HG03378 (cell line): ENCODE measurements around the gene CCDC7.
"Not testable (repeated sequence)": the region's sequence is repeated elsewhere in the genome, so short reads cannot be mapped to it uniquely, and the experiment has no call there.

Experiments used
- ATAC-seq: cut with Tn5 transposase; IDR thresholded peaks from one replicate; pipeline ENCODE4 v1.9.1; 2021; ENCODE audit warnings: mild to moderate bottlenecking, moderate library complexity; ENCODE audit not compliant: unreplicated experiment

The CCDC7 gene

DNA sequence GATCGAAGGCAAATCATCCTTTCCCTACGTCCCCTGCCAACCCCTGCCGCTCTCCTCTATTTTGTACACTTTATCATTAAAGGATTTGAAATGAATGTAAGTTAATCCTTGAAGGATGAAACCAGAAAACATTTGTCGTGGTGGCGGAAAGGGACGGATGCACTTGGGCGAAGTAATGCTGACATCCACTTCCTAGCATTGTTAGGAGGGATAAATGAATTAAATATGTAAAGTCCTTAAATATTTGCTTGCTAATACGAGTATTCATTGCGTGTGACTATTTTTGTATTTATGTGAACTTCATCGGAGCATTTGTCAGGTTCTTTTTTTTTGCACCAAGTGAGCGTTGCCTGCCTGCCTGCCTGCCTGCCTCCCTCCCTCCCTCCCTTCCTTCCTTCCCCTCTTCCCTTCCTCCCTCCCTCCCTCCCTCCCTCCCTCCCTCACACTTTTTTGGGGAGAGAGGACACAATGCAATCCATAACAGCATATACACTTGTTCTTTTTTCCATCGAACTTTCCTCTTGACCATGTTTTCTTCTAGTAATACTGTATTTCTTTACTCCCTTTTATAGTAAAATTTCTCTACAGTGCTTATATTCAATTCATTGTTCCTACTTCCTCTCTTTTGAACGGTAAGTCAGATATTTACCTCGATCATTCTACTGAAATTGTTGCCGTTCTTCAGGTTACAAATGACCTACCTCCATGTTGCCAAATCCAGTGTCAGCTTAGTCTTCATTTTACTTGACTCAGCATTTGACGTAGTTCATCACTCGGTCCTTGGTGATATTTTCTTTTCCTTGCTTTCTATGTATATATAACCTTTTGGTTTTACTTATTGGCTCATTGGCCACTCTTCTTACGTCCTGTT lies 831 bp downstream of the CCDC7 start:
- ATAC-seq, result no peak

DNA sequence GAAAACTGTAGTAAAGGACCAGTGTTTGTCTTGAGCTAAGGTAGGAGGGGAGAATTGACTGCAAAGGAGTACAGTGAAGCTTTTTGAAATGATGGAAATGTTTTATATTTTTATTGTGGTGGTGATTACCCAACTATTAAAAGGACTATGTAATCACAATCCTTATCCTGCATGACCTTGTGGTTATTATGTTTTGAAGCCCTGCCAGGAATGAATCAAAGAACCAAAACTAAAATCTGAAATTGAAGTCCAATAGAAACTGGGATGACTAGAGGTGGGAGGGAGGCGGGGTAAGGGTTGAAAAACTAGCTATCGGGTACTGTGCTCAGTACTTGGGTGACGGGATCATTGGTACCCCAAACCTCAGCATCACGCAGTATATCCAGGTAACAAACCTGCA lies 8.2 kb downstream of the CCDC7 start:
- ATAC-seq, result no peak

DNA sequence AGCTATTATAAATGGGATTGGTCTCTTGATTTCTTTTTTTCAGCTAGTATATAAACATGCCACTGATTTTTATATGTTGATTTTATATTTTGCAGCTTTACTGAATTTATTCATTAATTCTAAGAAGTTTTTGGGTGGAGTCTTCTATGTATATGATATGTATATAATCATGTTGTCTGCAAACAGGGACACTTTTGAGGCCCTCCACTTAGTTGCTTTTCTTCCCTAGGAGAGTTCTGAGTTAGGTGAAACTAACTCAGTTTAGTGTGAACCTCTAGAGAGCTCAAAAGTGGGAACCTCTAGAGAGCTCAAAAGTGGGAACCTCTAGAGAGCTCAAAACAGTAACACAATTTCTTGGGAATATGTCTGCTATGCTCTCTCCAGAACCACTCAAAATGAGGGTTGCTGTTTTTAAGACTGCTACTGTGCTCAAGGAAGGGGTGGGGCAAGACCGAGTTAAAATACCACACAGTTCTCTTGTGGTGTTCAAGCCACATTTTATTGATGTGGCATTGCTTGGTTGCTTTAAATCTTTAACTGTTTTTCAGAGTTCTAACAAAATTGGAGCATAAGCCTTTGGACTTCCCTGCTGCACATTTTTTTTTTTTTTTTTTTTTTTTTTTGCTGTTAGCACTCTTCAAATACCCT lies 13.2 kb downstream of the CCDC7 start:
- no peak for ATAC-seq

DNA sequence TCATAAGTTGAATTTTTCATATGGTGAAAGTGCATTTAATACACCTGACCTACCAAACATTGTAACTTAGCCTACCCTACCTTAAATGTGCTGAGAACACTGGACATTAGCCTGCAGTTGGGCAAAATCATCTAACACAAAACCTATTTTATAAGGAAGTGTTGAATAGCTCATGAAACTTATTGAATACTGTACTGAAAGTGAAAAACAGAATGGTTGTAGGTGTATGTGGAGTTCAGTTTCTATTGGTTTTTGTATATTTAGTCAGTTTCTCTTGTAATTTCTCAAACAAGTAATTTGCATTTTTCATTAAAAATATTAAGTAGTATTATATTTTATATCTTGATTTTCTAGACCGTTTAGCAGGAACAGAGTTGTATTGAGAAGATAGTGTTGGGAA lies 15.3 kb downstream of the CCDC7 start:
- no peak for ATAC-seq

DNA sequence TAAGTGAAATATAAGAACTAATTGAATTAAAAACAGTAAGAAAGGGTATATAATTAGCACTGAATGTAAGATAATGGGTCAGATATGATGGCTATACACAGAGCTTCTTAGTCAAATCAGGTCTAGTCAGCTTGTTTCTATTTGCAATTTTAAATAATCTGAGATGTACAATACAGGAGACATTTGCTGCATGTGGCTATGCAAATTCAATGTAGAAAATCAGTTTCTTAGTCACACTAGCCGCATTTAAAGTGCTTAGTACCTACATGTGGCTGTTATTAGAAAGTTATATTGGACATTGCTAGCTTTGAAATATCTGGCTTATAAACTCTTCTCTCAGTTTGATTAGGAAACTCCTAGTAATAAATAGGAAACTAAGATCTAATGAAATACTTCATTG lies 25.3 kb downstream of the CCDC7 start:
- peak; percentile 51 for ATAC-seq

DNA sequence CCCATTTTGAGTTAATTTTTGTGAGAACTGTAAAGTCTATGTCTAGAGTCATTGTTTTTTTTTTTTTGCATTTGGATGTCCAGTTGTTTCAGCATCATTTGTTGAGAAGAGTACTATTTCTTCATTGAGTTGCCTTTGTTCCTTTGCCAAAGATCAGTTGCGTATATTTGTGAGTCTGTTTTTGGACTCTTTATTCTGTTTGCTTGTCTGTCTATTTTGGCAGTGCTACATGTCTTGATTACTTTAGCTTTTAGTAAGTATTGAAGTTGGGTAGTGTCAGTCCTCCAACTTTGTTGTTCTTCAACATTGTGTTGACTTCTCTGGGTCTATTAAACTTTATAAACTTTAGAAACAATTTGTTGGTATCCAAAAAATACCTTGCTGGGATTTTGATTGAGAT lies 31.6 kb downstream of the CCDC7 start:
- ATAC-seq, result no peak

DNA sequence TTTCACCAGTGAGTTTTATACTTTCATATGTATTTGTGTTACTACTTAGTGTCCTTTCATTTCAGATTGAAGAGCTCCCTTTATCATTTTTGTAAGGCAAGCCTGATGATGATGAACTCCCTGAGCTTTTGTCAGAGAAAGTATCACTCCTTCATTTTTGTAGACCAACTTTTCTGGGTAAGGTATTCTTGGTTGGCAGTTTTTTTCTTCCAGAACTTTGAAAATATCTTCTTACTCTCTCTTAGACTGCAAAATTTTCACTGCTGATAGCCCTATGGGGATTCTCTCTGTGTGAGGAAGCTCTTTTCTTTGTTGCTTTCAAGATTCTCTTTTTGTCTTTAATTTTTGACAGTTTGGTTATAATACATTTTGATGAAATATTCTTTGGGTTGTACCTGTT lies 35.7 kb downstream of the CCDC7 start:
- ATAC-seq, result no peak

DNA sequence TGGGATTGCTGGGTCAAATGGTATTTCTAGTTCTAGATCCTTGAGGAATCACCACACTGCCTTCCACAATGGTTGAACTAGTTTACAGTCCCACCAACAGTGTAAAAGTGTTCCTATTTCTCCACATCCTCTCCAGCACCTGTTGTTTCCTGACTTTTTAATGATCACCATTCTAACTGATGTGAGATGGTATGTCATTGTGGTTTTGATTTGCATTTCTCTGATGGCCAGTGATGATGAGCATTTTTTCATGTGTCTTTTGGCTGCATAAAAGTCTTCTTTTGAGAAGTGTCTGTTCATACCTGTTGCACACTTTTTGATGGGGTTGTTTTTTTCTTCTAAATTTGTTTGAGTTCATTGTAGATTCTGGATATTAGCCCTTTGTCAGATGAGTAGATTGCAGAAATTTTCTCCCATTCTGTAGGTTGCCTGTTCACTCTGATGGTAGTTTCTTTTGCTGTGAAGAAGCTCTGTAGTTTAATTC lies 37.1 kb downstream of the CCDC7 start:
- not testable (repeated sequence) for ATAC-seq

DNA sequence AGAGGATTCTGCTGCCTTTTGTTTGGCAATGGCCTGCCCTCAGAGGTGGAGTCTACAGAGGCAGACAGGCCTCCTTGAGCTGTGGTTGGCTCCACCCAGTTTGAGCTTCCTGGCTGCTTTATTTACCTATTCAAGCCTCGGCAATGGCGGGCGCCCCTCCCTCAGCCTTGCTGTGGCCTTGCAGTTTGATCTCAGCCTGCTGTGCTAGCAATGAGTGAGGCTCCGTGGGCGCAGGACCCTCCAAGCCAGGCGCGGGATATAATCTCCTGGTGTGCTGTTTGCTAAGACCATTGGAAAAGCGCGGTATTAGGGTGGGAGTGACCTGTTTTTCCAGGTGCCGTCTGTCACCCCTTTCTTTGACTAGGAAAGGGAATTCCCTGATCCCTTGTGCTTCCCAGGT lies 42.1 kb downstream of the CCDC7 start:
- not testable (repeated sequence) for ATAC-seq

DNA sequence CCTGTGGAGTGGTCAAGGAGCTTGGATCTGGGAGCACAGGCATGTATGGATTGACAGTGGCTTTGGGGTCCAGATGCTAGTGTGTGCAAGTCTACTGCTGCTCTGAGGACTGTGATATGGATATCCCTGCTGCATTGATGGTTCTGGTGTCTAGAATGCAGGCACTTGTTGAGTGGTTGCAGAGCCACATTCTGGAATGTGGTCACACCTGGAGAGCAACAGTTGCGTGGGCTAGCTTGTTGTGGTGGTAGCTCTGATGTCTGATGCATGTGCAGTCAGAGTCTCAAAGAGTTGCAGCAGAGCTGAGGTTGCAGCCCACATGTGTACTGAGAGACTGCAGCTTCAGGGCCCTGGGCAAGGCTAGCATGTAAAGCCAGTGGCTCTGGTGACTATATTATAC lies 43.2 kb downstream of the CCDC7 start:
- ATAC-seq, result no peak

DNA sequence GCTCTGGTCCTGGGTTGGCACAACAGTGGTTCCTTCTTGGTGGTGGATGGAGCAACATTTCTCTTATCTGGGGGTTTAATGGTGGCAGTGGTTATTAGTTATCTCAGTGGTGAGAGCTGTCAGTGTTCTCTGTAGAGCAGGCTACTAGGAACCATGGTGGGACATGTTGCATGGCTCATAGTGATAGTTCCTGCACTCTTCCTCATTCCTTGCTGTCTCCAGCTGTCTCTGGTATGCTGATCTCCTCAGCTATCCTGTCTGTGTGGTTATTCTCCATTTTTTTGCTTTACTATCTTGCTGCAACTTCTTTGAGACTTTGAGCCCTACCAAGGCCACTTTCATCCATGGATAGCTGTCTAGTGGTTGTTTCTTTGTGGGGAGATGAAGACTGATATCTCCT lies 44.0 kb downstream of the CCDC7 start:
- ATAC-seq, result no peak

DNA sequence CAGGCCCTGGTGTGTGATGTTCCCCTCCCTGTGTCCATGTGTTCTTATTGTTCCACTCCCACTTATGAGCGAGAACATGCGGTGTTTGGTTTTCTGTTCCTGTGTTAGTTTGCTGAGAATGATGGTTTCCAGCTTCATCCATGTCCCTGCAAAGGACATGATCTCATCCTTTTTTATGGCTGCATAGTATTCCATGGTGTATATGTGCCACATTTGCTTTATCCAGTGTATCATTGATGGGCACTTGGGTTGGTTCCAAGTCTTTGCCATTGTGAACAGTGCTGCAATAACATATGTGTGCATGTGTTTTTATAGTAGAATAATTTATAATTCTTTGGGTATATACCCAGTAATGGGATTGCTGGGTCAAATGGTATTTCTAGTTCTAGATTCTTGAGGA lies 48.6 kb downstream of the CCDC7 start:
- ATAC-seq, result not testable (repeated sequence)

DNA sequence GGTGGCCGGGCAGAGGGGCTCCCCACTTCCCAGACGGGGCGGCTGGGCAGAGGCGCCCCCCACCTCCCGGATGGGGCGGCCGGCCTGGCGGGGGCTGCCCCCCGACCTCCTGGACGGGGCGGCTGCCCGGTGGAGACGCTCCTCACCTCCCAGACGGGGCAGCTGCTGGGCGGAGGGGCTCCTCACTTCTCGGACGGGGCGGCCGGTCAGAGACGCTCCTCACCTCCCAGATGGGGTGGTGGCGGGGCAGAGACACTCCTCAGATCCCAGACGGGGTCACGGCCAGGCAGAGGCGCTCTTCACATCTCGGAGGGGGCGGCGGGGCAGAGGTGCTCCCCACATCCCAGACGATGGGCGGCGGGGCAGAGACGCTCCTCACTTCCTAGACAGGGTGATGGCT lies 54.2 kb downstream of the CCDC7 start:
- not testable (repeated sequence) for ATAC-seq

DNA sequence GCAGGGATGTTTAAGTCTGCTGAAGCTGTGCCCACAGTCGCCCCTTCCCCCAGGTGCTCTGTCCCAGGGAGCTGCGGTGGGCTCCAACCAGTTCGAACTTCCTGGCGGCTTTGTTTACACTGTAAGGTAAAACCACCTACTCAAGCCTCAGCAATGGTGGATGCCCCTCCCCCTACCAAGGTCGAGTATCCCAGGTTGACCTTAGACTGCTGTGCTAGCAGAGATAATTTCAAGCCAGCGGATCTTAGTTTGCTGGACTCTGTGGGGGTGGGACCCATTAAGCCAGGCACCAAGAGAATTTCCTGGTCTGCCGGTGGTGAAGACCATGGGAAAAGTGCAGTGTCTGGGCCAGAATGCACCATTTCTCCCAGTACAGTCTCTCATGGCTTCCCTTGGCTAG lies 56.0 kb downstream of the CCDC7 start:
- ATAC-seq, result no peak

DNA sequence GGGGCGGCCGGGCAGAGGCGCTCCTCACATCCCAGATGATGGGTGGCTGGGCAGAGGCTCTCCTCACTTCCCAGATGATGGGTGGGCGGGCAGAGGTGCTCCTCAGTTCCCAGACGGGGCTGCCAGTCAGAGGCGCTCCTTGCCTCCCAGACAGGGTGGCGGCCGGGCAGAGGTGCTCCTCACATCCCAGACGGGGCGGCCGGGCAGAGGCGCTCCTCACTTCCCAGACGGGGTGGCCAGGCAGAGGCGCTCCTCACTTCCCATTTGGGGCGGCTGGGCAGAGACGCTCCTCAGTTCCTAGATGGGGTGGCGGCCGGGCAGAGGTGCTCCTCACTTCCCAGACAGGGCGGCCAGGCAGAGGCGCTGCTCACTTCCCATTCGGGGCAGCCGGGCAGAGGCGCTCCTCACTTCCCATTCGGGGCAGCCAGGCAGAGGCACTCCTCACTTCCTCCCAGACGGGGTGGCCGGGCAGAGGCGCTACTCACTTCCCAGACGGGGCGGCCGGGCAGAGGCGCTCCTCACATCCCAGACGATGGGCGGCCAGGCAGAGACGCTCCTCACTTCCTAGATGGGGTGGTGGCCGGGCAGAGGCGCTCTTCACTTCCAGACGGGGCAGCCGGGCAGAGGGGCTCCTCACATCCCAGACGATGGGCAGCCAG lies 60.0 kb downstream of the CCDC7 start:
- not testable (repeated sequence) for ATAC-seq

DNA sequence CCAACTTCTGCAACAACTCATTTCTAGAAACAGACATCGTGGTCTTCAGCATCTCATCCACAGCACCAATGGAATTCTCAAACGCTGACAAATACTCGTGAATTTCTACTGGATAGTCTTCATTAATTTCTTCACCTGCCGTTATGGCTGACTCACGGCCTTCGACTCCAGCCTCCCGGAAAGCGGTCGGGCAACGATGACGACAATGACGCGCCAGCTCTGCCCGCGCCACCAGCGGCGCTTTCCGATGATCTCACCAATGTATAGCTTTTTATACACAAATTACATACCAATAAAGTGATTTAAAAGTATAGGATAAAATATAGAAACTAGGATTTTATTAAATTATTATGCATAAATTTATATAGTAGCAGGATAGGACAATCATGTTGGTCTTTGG lies 65.7 kb downstream of the CCDC7 start:
- ATAC-seq, result no peak

DNA sequence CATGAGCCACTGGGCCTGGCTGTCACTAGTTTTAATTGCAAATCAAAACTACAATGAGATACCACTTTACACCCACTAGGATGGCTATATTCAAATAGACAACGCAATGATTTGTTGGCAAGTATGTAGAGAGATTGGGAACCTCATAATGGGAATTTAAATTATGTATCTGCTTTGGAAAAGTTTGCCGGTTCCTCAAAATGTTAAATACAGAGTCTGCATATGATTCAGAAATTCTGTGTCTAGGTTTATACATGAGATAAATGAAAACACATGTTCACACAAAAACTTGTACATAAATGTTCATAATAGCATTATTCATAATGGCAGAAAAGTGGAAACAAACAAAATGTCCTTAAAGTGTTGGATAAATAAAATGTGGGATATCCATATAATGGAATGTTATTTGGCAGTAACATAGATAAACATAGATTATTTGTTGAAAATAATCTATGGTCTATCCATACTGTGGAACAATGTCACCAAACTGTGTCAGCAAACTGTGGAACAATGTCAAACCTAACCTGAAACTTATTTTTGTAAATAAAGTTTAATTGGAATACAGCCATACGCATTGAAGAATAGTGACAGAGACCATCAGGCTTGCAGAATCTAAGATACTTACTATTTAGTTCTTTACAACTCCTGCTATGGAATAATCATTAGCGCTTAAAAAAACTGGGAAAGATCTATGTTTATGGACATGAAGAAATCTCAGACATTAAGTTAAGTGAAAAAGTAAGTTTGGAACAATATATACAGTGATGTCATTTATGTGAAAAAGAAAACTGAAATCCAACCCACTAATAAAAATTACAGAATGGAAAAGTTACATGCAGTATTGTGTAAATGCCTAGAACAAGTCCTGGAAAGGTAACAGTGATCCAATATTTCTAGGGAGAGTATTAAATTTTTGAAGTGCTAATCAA lies 70.9 kb downstream of the CCDC7 start:
- ATAC-seq, result no peak

DNA sequence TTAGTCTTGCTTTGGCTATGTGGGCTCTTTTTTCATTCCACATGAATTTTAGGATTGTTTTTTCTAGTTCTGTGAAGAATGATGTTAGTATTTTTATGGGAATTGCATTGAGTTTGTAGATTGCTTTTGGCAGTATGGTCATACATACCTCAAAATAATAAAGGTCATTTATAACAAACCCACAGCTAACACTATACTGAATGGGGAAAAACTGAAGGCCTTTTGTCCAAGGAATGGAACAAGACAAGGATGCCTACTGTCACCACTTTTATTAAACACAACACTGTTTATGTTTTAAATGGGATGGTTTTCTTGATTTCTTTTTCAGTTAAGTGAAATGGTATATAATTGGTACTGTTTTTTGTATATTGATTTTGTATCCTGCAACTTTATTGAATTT lies 84.3 kb downstream of the CCDC7 start:
- no peak for ATAC-seq

DNA sequence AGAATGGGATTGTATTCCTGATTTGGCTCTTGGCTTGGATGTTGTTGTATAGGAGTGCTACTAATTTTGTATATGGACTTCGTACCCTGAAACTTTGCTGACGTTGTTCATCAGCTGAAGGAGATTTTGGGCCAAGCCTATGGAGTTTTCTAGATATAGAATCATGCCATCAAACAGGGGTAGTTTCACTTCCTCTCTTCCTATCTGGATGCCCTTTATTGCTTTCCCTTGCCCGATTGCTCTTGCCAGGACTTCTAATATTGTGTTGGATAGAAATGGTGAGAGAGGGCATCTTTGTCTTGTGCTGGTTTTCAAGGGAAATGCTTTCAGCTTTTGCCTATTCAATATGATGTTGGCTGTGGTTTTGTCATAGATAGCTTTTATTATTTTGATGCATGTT lies 92.3 kb downstream of the CCDC7 start:
- no peak for ATAC-seq

DNA sequence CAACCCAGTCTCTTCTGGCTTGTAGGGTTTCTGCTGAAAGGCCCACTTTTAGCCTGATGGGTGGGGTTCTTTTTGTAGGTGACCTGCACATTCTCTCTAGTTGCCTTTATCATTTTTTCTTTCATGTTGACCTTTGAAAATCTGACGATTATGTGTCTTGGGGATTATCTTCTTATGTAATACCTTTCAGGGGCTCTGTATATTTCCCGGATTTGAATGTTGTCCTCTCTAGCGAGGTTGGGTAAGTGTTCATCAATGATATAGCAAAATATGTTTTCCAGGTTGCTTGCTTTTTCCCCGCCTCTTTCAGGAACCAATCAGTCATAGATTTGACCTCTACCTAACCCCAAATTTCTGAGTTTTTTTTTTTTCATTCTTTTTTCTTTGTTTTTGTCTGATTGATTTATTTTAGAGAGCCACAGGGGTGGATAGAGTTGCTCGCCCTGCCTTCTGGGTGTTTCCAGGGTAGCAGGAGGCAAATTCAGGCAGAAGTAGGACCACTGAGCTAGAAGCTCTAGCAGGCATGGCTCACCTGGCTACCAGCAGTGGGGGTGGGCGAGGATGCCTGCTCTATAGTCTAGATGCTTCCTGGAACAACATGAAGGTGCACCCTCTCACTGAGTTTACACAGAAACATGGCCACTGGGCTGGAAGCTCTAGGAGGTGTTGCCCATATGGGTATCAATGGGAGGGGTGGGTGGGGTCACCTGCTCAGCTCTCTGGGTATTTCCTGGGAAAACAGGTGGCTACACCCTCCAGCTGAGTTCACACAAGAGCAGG lies 94.9 kb downstream of the CCDC7 start:
- no peak for ATAC-seq
